ENCODE results near the gene TUBB4B.
A peak's percentile ranks its signal among the peaks of the same experiment; 100 is the strongest.

The TUBB4B gene

GRCh38 chr9:137234055-137234697 is 6.9 kb upstream of the TUBB4B start (continued):
- TF ChIP-seq GLI2 (tag by site-specific recombination; IDR thresholded peaks at IDR 0.05; ENCODE audit: borderline replicate concordance, low read depth) (no peak), ZNF211 (tag by site-specific recombination; IDR thresholded peaks at IDR 0.05; ENCODE audit: low read depth) (no peak), ZNF624 (tag by site-specific recombination; IDR thresholded peaks at IDR 0.05) (no peak)

GRCh38 chr9:137234758-137235423 is 6.2 kb upstream of the TUBB4B start:
- CTCF ChIA-PET, result interaction anchor here (0.5 to 3.4 kb wide), 14 partner anchors 10 to 446 kb away, joined by 3 to 16 read pairs (median 4); partner anchors contain the start of genes ANAPC2, CYSRT1 and SSNA1
- H3K27ac ChIP-seq (ENCODE audit: extremely low read depth, low read depth, low read length), result no peak overlapping the region
- POLR2A ChIA-PET, result interaction anchor here (0.6 to 1.0 kb wide), 2 partner anchors 27 to 58 kb away, joined by 3 to 5 read pairs; no protein-coding TSS in a partner anchor
- H3K36me3 ChIP-seq (ENCODE audit: control insufficient read depth in 2 of 2, insufficient read depth in 1 of 2, low read length in 2 of 2), result peaks cover 0 to 7% of the 10 kb centered on the region in 2 experiments; a peak in 1 of 3 replicates
- no peaks in the 10 kb centered on the region for H3K9me3 ChIP-seq (ENCODE audit: control insufficient read depth, insufficient read depth, low read depth, low read length)
- H3K4me1 ChIP-seq (ENCODE audit: control insufficient read depth, insufficient read depth, low read length), result peaks cover 3% of the 10 kb centered on the region; the same call in 1 of the 2 replicates
- no peak overlapping the region for H3K4me3 ChIP-seq (ENCODE audit: low read depth, low read length)
- TF ChIP-seq ZNF223 (tag by site-specific recombination; IDR thresholded peaks at IDR 0.05) (no peak), YY2 (tag by site-specific recombination; IDR thresholded peaks at IDR 0.05) (no peak), SCRT2 (tag by site-specific recombination; IDR thresholded peaks at IDR 0.05) (peak; percentile 23; the same call in 1 of the 2 replicates), GLIS2 (tag by site-specific recombination; IDR thresholded peaks at IDR 0.05) (peak; percentile 34), ZNF704 (tag by site-specific recombination; IDR thresholded peaks at IDR 0.05) (no peak), ZNF514 (tag by site-specific recombination; IDR thresholded peaks at IDR 0.05) (no peak), ZNF600 (tag by site-specific recombination; IDR thresholded peaks at IDR 0.05) (0 out of 2 replicates have a peak, but pooled peaks have one; percentile 23)

DNA sequence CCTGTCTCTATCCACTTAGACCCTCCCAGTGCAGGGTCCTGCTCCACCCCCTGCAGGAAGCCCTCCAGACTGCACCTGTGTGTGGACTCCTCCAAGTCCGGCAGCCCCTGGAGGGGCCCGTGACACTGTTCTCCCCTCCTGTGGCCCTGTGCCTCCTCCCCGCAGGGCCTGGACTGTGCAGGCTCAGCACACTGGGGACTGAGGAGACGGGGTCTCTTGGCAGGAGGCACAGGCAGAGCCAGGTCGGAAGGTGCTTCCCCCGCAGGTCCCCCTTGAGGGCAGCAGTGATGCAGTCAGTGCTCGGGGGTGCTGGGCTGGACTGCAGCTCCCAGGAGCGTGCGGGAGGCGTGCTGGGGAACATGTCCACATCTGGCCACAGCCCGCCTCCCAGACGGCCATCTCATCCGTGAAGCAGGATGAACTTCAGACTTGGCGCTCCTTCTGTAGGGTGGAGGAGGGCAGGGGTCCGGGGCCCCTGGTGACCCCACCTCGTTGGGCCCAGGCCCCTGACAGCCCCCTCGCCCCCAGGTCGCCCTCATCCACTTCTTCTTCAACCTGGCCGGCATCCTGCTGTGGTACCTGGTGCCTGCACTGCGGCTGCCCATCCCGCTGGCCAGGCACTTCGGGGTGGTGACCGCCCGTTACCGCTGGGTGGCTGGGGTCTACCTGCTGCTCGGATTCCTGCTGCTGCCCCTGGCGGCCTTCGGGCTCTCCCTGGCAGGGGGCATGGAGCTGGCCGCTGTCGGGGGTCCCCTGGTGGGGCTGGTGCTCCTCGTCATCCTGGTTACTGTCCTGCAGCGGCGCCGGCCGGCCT is 5.5 kb upstream of the TUBB4B start:
- H3K4me1 ChIP-seq (ENCODE audit: control insufficient read depth, insufficient read depth, low read length), result peaks cover 3% of the 10 kb centered on the region; the same call in 1 of the 2 replicates
- H3K9me3 ChIP-seq (ENCODE audit: control insufficient read depth, insufficient read depth, low read depth, low read length), result no peaks in the 10 kb centered on the region
- CTCF ChIA-PET, result interaction anchor here (0.5 to 3.4 kb wide), 33 partner anchors 8 to 458 kb away, joined by 3 to 45 read pairs (median 6); partner anchors contain the start of genes ANAPC2, CYSRT1, LRRC26 and NELFB
- POLR2A ChIA-PET, result interaction anchor here (0.7 to 11.5 kb wide), 9 partner anchors 9 to 189 kb away, joined by 3 to 336 read pairs (median 10); partner anchors contain the start of genes CYSRT1, NELFB, RNF208 and RNF224
- no peak overlapping the region for H3K4me3 ChIP-seq (ENCODE audit: low read depth, low read length)
- TF ChIP-seq ZEB2 (tag by site-specific recombination; IDR thresholded peaks at IDR 0.05), result no peak
- peak; percentile 80 for TF ChIP-seq ZNF600 (tag by site-specific recombination; IDR thresholded peaks at IDR 0.05)
- no peak for TF ChIP-seq HOXD13 (CRISPR knock-in tag; IDR thresholded peaks at IDR 0.05; ENCODE audit: borderline replicate concordance)
- peak; percentile 60 for TF ChIP-seq CTCF (tag by site-specific recombination; IDR thresholded peaks at IDR 0.05)
- 0 out of 2 replicates have a peak, but pooled peaks have one; percentile 31 for TF ChIP-seq BCL11B (tag by site-specific recombination; IDR thresholded peaks at IDR 0.05; ENCODE audit: low read depth)
- 0 out of 2 replicates have a peak, but pooled peaks have one; percentile 11 for TF ChIP-seq PRDM10 (tag by site-specific recombination; IDR thresholded peaks at IDR 0.05)
- no peak for TF ChIP-seq ZNF549 (tag by site-specific recombination; IDR thresholded peaks at IDR 0.05)
- TF ChIP-seq HIC1 (tag by site-specific recombination; IDR thresholded peaks at IDR 0.05), result 0 out of 2 replicates have a peak, but pooled peaks have one; percentile 36
- no peak for TF ChIP-seq ZSCAN16 (tag by site-specific recombination; IDR thresholded peaks at IDR 0.05)
- no peak for TF ChIP-seq ZNF366 (tag by site-specific recombination; conservative IDR thresholded peaks at IDR 0.05)
- no peak for TF ChIP-seq ZNF16 (tag by site-specific recombination; IDR thresholded peaks at IDR 0.05; ENCODE audit: low read depth)
- no peak overlapping the region for H3K27ac ChIP-seq (ENCODE audit: extremely low read depth, low read depth, low read length)
- peaks cover 0 to 7% of the 10 kb centered on the region in 2 experiments; a peak in 1 of 3 replicates for H3K36me3 ChIP-seq (ENCODE audit: control insufficient read depth in 2 of 2, insufficient read depth in 1 of 2, low read length in 2 of 2)

Data from HEK293 (cell line).